ENCODE data around the gene TMPRSS11F.
A peak's percentile ranks its signal among the peaks of the same experiment; 100 is the strongest.
"Not testable (repeated sequence)": the region's sequence is repeated elsewhere in the genome, so short reads cannot be mapped to it uniquely, and the experiment has no call there.

Gene TMPRSS11F

GRCh38 chr4:68129793-68130192, at the start of gene TMPRSS11F:
TMPRSS11F (minus strand) TSS chr4:68129869; CDS start chr4:68129820, 49 bp downstream.
- no peak for DNase-seq

GRCh38 chr4:68176904-68177303, 47.2 kb upstream of the TMPRSS11F start:
- DNase-seq = no peak

DNA sequence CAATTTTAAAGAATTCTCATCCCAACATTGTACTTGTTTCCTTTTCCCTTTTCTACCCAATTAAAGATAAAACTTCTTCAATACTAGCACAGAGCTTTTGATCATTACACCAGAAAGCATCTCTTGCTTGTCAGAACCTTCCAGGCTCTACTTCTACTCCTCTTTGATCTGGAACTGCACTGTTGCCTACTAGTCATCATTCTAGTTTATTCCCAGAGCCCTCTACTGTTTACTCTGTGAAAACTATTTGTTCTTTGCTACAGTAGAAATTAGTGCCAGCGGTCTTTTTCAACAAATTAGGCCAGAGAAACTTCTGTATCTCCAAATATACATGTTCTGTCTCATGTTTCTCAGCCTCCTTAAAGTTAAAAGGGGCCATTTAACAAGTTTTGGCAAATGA, 46.8 kb upstream of the TMPRSS11F start:
- DNase-seq = no peak

DNA sequence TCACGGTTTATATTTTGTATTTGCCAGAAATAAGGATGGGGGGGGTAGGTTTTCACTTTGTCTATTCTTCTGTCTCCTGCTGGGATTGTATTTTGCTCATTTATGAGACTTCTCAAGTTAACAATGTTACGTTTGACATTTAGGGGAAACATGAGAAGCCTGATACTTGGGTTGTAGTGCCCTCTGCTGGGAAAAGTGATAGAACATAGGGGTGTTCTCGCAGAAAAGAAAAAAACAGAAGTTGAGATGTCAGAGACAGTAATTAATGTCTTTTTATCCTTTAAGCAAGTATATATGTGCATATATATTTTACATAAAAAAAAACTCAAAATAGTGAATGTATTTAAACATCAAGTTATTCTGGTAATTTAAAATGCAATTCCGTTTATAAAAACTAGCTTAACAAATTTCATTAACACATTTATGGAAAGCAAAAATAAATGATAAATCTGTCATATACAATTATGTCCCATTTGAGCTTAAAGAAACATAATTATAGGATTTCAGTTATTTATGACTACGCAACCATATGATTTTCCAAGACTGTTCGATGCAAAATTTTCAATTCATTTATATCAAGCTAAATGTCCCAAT, 46.0 kb upstream of the TMPRSS11F start:
- peak; percentile 72 for DNase-seq

- DNase-seq = not testable (repeated sequence)
Measured at GRCh38 chr4:68174389-68174788, 44.7 kb upstream of the TMPRSS11F start.

DNA sequence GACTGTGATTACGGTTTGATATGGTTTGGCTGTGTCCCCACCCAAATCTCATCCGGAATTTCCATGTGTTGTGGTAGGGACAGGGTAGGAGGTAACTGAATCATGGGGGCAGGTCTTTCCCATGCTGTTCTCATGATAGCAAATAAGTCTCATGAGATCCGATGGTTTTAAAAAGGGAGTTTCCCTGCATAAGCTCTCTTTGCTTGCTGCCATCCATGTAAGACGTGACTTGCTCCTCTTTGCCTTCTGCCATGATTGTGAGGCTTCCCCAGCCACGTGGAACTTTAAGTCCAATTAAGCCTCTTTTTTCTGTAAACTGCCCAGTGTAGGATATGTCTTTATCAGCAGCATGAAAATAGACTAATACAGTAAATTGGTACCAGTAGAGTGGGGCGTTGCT, 42.5 kb upstream of the TMPRSS11F start:
- not testable (repeated sequence) for DNase-seq

GRCh38 chr4:68167706-68168105, 38.0 kb upstream of the TMPRSS11F start:
- no peak for DNase-seq

DNA sequence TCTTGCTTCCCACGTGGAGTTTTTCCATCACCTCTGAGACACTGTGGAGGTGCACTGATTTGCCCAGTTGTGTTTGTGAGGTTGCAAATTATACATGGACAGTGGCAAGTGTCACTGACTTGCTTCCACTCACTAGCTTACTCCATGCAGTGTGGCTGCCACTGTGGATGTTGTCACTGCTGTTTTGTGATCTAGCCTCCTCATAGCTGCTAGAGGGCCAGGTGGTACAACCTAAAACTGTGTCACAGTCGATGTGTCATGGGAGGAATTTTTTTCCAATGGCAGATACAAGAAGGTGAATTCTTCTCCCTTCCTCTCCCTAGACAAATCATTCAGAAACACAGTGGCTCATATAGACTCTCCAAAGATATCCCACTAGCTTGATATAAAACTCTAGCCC, 37.5 kb upstream of the TMPRSS11F start:
- no peak for DNase-seq

- DNase-seq = no peak
Measured at GRCh38 chr4:68163754-68164153, 34.1 kb upstream of the TMPRSS11F start.

DNA sequence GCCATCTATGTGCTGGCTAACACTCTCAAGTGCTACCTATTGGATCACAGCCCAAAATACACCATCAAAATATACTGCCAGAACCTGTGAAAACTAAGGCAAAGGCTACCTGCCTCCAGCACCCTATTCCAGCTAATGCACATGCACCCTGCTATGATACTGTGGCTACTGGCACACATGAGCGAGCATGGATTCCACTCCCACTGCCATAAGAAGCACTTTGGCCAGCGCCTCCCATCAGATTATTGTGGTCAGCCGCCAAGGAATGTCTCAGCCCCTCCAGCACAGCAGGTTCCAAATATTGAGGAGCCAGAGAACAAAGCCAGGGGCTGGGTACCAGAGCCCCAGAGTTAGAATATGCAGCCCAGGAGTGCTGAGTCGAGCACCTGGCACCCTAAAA, 32.5 kb upstream of the TMPRSS11F start:
- peak; percentile 35 for DNase-seq

DNA sequence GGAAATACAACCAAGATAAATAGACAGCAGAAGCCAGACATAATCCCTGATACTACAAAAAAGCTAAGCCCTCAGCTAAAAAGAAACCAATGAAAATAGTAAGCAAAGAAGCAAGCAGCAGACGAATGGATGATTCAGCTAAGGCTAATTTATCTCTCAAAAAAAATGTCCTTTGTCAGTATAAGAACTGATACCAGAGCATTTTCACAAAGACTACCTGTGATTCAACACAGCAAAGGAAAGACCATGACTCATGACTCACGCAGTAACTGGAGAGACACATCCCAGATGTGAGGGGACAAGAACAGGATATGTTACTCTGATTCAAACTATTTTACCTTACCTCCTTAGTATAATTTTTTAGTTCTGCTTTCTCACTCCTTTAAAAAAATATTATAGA, 22.7 kb upstream of the TMPRSS11F start:
- DNase-seq = no peak

DNA sequence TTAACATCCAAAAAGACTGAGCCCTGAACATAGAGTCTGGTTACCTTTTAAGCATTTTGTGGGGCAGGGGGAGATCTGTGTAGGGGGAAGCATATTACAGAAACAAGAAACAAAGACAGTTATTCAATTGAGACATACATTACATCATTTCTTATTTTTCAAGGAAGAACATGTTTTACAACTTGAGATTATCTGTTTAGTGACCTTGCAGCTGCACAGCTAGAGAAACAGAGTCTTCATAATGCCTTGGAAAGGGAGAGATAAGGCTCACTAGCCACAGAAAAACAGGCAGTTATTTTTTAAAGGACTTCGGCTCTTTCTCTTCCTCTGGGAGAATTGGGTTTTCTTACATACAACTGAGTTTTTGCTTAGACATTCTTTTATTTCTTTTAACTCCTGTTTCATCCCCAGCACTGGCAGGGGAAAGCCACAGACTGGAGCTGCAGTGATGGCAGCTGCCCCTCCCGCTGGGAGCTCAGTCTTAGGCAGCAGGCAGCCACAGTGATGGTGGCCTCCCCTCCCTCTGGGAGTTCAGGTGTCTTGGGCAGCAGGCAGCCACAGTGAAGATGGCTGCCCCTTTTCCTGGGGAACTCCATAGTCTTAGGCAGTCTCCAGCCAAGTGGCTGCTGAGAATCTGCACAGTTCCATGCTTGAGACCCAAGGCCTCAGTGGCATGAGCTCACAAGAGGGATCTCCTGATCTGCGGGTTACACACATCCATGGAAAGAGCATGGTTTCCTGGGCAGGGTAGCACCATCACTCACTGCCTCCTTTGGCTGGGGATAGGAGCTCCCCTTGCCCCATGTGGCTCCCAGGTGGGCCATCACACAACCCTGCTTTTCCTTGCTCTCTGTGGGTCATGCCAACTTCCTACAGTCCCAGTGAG, 19.4 kb upstream of the TMPRSS11F start:
- no peak for DNase-seq

DNA sequence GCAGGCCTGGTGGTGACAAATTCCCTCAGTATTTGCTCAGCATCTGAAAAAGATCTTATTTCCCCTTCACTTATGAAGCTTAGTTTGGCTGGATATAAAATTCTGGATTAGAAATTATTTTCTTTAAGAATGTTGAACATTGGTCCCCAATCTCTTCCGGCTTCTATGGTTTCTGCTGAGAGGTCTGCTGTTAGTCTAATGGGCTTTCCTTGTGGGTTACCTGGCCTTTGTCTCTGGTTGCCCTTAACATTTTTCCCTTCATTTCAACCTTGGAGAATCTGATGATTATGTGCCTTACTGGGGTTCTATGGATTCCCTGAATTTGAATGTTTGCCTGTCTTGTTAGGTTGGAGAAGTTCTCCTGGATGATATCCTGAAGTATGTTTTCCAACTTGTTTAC, 17.4 kb upstream of the TMPRSS11F start:
- DNase-seq = no peak

- DNase-seq = no peak
Measured at GRCh38 chr4:68145261-68145660, 15.6 kb upstream of the TMPRSS11F start.

GRCh38 chr4:68141852-68142251, 12.2 kb upstream of the TMPRSS11F start:
- DNase-seq = no peak

GRCh38 chr4:68132342-68132741, 2.7 kb upstream of the TMPRSS11F start:
- no peak for DNase-seq

DNA sequence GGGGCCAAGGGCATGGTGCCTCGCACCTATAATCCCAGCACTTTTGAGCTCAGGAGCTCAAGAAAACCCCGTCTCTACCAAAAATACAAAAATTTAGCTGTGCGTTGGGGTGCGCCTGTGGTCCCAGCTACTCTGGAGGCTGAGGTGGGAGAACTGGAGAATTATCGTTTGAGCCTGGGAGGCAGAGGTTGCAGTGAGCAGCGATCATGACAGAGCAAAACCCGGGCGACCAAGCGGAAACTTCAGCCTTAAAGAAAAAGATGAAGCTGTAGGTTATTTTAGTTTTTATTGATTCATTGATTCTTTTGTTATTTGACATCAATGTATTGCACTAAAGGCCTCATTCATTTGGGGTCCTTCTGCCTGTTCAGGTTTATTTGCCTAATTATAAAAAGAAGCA, 5.4 kb downstream of the TMPRSS11F start:
- no peak for DNase-seq

- DNase-seq = no peak
Measured at GRCh38 chr4:68123525-68123924, 6.1 kb downstream of the TMPRSS11F start.

GRCh38 chr4:68119921-68120320, 9.7 kb downstream of the TMPRSS11F start:
- no peak for DNase-seq

- DNase-seq = no peak
Measured at GRCh38 chr4:68110441-68110840, 19.2 kb downstream of the TMPRSS11F start.

DNA sequence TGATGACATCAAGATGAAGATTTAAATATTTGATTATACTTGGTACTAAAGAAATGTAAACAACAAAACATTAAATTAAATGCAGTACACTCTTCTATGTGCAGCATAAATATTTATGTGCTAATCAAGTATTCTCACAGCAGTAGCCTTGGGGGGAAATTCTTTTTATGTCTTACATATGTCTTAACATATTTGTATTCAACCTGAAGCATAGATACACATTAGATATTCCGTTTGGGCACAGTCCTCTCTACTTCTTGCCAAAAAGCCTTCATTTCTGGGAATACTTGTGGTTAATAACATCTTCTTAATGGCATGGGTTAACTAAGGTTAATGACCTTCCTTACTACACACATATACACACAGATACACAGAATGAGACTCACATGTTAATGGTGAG, 19.8 kb downstream of the TMPRSS11F start:
- no peak for DNase-seq

- no peak for DNase-seq
Measured at GRCh38 chr4:68082758-68083157, 46.9 kb downstream of the TMPRSS11F start.

- DNase-seq = no peak
Measured at GRCh38 chr4:68079928-68080327, 49.7 kb downstream of the TMPRSS11F start.

- no peak for DNase-seq
Measured at GRCh38 chr4:68077737-68078136, 51.9 kb downstream of the TMPRSS11F start.

- no peak for DNase-seq
Measured at GRCh38 chr4:68077301-68077700, 52.4 kb downstream of the TMPRSS11F start.
